Kidney tubule cell (primary cell): Measurements from ENCODE around the gene TXNDC12.
A peak's percentile ranks its signal among the peaks of the same experiment; 100 is the strongest.

ENCODE experiments used
- DNase-seq: peaks from one replicate; pipeline ENCODE4 v3.0.0-alpha.2; 2018; ENCODE audit warnings: low spot score

TXNDC12 gene

DNA sequence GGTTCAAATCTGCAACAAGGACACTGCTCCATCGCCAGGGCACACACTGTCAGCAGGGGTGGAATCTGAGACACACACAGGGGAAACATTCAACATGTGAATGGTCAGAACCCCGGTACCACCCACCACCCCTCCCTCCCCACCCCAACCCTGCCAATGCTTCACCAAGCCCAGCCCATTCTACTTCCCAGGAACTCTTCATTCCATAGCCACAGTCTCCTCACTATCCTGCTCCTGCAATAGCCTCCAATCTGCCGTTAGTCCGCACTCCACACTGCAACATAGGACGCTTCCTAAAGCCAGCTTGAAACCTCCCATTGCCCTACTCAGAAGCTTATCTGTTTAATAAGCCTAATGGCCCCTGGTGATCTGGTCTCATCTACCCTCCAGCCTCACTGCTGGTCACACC lies 57.0 kb downstream of the TXNDC12 start:
- no peak for DNase-seq

DNA sequence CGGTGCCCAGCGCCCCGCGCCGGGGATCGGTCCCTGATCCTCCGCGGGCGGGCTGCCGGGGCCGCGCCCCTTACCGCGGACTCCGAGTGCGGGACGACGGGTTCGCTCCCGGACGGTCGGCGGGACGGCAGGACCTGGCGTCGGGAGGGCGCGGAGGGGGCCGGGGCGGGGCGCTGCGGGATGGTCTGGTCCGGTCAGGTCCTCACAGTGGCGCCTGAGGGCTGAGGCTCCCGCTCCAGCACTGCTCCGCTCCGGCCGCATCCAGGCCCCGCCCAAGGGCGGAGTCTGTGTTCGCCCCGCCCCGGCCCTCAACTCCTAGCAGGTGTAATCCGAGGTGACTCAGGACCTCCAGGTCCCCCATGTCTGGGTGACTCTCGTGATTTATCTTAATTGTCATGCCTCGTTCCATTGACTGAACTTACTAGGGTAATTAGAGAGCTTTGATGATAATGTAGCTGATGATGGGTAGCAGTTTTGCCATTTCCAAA lies 64.5 kb downstream of the TXNDC12 start, which contains the start of gene RAB3B:
TSS of gene RAB3B (minus strand) at position 223 of the 488 bp plus-strand sequence. CDS start 13,583 bp downstream, outside the sequence.
- DNase-seq: peak; percentile 87

DNA sequence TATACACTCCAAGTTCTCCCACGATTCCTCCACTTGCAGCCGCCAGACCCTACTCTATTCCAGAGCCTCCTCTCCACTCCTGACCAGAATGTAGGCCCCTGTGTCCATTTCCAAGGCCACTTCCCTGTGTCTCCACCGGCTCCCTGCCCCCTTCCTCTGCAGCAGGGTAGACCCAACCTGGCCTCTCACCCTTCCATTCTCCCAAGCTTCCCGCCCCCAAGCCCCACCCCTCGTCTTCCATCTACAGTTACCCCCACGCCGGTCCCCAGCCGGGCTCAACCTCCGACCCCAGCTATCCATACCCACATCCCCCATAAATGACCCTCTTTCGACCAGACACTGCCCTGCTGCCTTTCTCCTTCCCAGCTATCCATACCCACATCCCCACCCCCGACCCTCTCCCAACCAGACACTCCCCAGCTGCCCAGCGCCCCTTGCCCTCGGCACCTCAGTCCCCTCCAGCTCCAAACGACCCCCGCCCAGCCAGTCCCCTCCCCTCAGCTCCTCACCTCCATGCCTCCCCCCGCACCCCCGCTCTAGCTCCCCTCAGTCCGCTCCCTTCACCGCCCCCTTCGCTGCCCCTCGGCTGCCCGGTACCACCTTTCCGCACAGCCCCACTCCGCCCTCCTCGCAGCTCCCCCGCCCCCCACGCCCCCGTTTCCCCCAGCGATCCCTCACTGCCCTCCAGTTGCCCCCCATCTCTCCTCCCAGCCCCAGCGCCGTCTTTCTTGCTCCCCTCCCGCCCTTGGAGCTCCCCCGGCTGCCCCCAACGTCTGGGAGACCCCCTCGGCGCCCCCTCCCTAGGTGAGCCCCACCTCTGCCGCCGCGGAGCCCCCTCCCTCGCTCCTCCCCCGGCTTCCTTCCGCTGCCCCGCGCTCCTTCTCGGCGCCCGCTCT lies 65.2 kb downstream of the TXNDC12 start:
- DNase-seq: no peak

DNA sequence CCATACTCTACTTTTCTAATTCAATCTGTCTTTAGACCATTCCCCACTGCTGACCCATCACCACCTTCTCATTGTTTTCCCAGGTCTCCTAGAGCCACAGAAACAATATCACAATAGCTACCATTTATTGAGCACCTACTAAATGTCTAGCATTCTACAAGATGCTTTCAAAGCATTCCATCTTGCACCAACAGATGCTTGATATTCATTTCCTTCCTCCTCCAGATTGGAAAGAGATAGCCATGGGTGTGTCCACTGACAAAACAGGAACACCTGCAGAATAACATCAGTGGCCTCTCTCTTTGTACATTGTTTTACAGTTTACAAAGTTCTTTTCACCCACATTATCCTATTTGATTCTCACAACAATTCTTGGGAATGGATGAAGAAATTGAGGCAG lies 66.7 kb downstream of the TXNDC12 start:
- no peak for DNase-seq

DNA sequence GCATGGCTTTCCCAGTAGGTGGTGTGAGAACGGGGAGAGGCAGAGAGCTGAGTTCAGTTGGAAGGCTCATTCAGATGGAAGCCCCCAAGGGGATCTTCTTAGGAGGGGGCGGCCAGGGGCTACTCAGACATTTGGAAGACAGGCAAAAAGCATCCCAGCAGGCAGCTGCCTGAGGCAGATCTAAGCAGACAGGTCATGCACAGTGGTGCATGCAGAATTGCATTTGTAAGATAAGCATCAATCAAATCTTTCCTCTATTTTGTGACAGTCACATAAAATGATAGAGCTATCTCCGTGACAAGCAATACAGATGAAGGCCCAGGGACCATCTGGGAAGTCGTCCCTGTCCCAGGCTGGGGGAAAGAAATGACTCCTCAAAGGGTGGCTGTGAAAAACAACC lies 68.3 kb downstream of the TXNDC12 start:
- DNase-seq: no peak

DNA sequence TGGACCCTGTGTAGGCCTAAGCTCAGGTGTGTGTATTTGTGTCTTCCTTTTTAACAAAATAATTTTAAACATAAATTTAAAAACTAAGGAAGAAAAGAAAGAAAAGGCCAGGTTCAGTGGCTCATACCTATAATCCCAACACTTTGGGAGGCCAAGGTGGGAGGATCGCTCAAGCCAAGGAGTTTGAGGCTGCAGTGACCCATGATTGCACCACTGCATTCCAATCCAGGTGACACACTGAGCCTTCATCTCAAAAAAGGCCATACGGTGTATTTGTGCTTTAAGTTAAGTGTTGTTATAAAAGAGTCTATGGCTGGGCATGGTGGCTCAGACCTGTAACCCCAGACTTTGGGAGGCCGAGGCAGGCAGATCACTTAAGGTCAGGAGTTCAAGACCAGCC lies 72.8 kb downstream of the TXNDC12 start:
- no peak for DNase-seq

DNA sequence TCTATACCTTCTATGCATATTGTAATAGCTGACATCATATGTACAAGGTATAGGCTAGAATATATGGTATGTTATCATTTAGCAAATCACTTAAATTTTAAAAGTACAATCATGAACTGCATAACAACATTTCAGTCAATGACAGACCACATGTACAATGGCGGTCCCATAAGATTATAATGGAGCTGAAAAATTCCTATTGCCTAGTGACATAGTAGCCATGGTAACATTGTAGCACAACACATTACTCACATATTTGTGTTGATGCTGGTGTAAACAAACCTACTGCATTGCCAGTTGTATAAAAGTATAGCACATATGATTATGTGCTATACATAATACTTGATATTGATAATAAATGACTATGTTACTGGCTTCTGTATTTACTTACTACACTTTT lies 73.4 kb downstream of the TXNDC12 start:
- no peak for DNase-seq

DNA sequence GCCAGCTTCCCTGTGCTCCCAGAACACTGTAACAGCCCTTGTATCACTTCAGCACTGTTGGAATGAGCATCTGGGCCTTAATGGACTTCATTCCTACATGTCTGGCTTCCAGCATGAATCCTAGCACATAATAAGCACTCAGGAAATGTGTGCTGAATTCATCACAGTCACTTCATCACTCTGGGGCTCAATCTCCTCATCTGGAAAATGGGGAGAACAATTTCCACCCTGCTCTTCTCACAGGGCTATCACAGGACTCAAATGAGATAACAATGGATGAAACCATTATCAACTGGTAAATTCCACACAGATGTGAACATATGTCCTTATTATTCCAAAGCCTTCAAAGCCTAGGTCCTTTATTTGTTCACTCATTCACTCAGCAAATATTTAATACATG lies 76.9 kb downstream of the TXNDC12 start:
- no peak for DNase-seq

DNA sequence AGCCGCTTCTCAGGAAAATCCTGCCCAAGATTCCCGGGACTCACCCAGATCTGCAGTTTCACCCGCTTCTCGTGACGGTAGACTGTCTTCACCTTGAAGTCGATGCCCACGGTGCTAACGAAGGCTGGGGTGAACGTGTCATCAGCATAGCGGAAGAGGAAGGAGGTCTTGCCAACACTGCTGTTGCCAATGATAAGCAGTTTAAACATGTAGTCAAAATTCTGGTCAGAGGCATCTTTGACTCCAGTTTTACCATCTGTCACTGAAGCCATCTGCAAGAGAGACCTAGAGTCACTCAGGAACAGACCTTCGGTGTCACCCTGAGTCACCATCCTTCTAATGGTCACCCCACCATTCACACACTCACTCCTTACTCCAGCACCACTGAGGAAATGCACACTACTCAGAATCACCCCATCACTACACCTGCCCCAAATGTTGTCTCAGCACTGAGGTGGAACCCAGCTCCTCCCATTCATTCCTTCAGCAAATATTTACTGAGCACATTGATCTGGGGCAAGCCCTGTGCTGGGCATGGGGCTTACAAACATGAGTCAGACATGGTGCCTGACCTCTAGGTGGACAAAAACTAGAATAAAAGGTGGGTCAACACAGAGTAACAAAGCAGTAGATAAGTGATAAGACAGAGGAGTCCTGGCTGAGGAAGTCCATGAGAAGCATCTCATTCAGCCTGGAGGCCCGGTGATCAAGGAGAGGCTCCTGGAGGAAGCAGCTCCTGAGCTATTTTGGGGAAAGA lies 78.0 kb downstream of the TXNDC12 start:
- DNase-seq: peak; percentile 37

DNA sequence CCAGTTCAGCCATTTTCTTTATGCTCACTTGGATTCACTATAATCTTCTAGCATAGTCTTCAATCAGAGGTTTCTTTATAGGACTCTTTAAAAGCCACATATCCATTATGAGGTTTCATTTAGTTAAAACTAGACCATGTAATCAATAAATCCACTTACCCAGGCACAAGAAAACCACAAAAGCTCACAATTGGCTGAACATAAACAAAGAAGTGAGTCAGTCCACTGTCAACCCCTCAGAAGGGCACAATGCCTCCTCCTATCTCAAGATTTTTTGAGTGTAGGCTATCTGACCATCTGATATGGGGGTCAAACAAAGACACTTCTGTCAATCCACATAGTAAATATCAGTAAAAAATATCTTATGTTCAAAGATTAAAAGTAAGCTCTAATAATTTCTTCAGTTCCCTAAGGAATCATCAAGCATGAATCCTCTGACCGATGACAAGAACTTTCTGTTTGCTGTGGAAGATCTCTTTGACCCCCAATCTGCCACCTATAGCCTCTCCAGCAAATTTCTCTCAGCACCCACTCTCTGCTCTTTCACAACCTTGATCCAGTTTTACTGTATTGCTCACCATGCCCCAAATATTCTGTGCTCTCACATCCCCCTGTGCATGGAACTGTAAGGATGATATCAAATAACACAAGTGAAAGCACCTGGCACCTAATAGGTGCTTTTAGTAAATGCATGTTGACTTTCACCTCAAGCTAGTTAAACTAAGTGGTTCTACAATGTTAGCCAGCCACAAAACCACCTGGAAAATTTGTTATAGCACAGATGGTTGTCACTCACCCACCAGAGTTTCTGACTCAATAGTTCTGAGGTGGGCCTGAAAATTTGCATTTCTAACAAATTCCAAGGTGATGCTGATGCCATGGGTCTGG lies 81.2 kb downstream of the TXNDC12 start:
- peak; percentile 49 for DNase-seq
